Brain microvascular endothelial cell (primary cell): ENCODE results near the gene SFXN4.

ENCODE experiments used
- DNase-seq: peaks from one replicate; pipeline ENCODE4 v3.0.0-alpha.2; 2020
- H3K27ac ChIP-seq: fragments of 250-450 bp; sonication (Bioruptor Pico); 2 replicates; pipeline ENCODE4 v1.5.1; 2020; ENCODE audit warnings: mild to moderate bottlenecking, moderate library complexity
- H3K27me3 ChIP-seq: fragments of 250-450 bp; sonication (Bioruptor Pico); replicated peaks from 2 replicates; pipeline ENCODE4 v1.5.1; 2020; ENCODE audit warnings: mild to moderate bottlenecking
- H3K36me3 ChIP-seq: fragments of 250-450 bp; sonication (Bioruptor Pico); replicated peaks from 2 replicates; pipeline ENCODE4 v1.5.1; 2020; ENCODE audit warnings: mild to moderate bottlenecking
- H3K4me3 ChIP-seq: 2 replicates; pipeline ENCODE4 v1.5.1; 2011; ENCODE audit warnings: low read depth, mild to moderate bottlenecking, control low read depth, low read length, moderate library complexity
- CTCF ChIP-seq: IDR thresholded peaks from 2 replicates; pipeline ENCODE4 v1.5.1; 2011; ENCODE audit warnings: low read depth, mild to moderate bottlenecking, moderate library complexity, low read length, control low read depth, inconsistent platforms; ENCODE audit errors: missing control alignments
- in situ Hi-C: cut with HindIII; loops from 2 replicates; pipeline ENCODE4 v1.10.0; 2017; ENCODE audit warnings: low sequenced_read_pairs, low pct_ligation_motif_present

SFXN4 gene

GRCh38 chr10:119125942-119126341 is 39.6 kb downstream of the SFXN4 start:
- Histone ChIP-seq H3K36me3 (peaks cover 59% of the 10 kb centered on the region), H3K27me3 (no peaks in the 10 kb centered on the region), H3K4me3 (no peak overlapping the region), H3K27ac (no peak overlapping the region)
- DNase-seq, result no peak
- in situ Hi-C loops, result no loop called here
- TF ChIP-seq CTCF, result no peak

- no peak for DNase-seq
- no peak for TF ChIP-seq CTCF
- H3K27me3 ChIP-seq, result no peaks in the 10 kb centered on the region
- in situ Hi-C loops, result no loop called here
- H3K27ac ChIP-seq, result no peak overlapping the region
- peaks cover 54% of the 10 kb centered on the region for H3K36me3 ChIP-seq
- no peak overlapping the region for H3K4me3 ChIP-seq
These were observed 44.6 kb downstream of the SFXN4 start for GRCh38 chr10:119120875-119121274.

GRCh38 chr10:119120413-119120867 is 45.1 kb downstream of the SFXN4 start:
- H3K36me3 ChIP-seq, result peaks cover 49% of the 10 kb centered on the region
- no peak for DNase-seq
- no peak overlapping the region for H3K27ac ChIP-seq
- in situ Hi-C loops, result no loop called here
- no peaks in the 10 kb centered on the region for H3K27me3 ChIP-seq
- TF ChIP-seq CTCF, result no peak
- no peak overlapping the region for H3K4me3 ChIP-seq

- in situ Hi-C loops, result no loop called here
- H3K36me3 ChIP-seq, result peaks cover 48% of the 10 kb centered on the region
- H3K27me3 ChIP-seq, result no peaks in the 10 kb centered on the region
- no peak overlapping the region for H3K27ac ChIP-seq
- DNase-seq, result no peak
- no peak overlapping the region for H3K4me3 ChIP-seq
- no peak for TF ChIP-seq CTCF
These were observed 46.1 kb downstream of the SFXN4 start for GRCh38 chr10:119119400-119119799.

- in situ Hi-C loops, result no loop called here
- no peak for DNase-seq
These were observed 47.3 kb downstream of the SFXN4 start for GRCh38 chr10:119118231-119118630.

More at GRCh38 chr10:119118231-119118630, 47.3 kb downstream of the SFXN4 start:
- Histone ChIP-seq H3K27ac (no peak overlapping the region), H3K4me3 (no peak overlapping the region), H3K36me3 (peaks cover 49% of the 10 kb centered on the region), H3K27me3 (no peaks in the 10 kb centered on the region)
- no peak for TF ChIP-seq CTCF
